BE2C (cell line): ENCODE measurements around the gene TNNT3.

Source experiments
- DNase-seq: peaks from one replicate; pipeline ENCODE4 v3.0.0-alpha.2; 2020
- H3K27me3 ChIP-seq: fragments of 250-450 bp; sonication (Bioruptor Pico); 2 replicates; pipeline ENCODE4 v1.5.1; 2020; ENCODE audit warnings: mild to moderate bottlenecking
- H3K36me3 ChIP-seq: fragments of 250-450 bp; sonication (Bioruptor Pico); 2 replicates; pipeline ENCODE4 v1.5.1; 2020; ENCODE audit warnings: mild to moderate bottlenecking
- H3K4me1 ChIP-seq: fragments of 250-450 bp; sonication (Bioruptor Pico); 2 replicates; pipeline ENCODE4 v1.5.1; 2020
- H3K4me3 ChIP-seq: 2 replicates; pipeline ENCODE4 v1.5.1; 2011; ENCODE audit warnings: low read depth, low read length
- H3K9me3 ChIP-seq: fragments of 250-450 bp; sonication (Bioruptor Pico); 2 replicates; pipeline ENCODE4 v1.5.1; 2020
- CTCF ChIP-seq: IDR thresholded peaks from 2 replicates; pipeline ENCODE4 v1.5.1; 2012; ENCODE audit warnings: mild to moderate bottlenecking, low read depth, low read length

Gene TNNT3

DNA sequence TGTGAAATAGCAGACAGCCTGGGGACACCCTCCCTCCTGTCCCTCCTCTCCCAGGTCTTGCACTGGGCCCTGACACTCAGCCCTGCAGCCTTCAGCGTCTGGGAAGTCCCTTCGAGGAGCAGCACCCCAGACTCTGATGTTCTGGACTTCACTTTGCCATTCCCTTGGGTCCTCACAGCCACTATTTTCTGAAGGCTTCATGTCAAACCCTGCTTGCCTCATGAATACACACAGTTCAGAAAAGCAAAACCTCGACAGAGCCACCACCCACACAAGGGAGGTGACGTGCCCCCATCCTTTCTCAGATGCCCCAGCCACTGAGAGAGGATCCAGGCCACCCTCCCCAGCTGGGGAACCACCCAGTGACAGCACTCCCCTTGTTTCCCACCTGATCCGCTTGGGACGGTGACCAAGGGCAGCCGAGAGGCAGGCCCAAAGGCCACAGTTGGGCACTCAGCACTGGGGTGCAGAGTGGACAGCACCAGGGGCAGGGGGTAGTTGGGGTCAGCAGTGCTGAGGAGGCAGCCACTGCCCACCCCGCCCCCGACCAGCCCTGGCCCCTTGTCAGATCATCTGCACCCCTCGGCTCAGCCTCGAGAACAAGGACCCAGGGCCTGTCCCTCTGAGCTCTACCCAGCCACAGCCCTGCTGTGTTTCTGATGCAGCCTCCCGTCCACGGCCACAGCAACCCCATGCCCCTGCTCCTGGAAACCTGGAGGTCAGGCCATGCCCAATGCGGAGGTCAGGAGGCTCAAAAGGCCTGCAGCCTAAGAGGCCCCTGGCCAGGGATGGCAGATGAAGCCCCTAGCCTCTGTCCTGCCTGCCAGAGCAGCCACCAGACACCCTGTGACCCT, 3.1 kb upstream of the TNNT3 start:
- TF ChIP-seq CTCF: no peak
- H3K4me1 ChIP-seq: no peaks in the 10 kb centered on the region
- no peaks in the 10 kb centered on the region for H3K36me3 ChIP-seq
- no peaks in the 10 kb centered on the region for H3K27me3 ChIP-seq
- H3K4me3 ChIP-seq: no peak overlapping the region
- no peak for DNase-seq
- H3K9me3 ChIP-seq: no peaks in the 10 kb centered on the region

DNA sequence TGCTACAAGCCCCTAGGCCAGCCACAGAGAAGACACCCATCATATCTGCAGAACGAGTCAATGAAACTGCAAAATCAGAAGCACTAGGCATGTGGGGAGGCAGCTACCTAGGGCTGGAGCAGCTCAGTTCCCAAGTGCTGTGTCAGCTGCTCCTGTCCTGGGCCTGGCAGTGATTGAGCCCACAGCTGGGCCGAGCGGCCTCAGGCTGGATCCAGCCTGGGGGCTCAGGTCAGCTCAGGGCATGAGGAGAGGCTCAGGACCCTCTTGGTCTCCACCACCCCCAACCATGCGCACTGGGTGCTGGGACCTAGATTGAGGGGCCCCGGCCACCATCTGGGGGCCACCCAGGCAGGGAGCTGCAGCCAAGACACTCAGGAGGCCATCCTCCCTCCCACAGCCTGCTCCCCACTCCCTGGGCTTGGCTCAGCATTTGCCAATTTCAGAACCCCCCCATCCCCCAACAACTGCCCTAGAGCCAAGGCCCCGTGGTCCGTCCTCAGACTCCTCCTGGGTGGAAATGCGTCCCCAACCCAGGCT, 2.4 kb upstream of the TNNT3 start:
- DNase-seq: no peak
- no peak for TF ChIP-seq CTCF
- H3K4me3 ChIP-seq: no peak overlapping the region

GRCh38 chr11:1917523-1918435, 1.7 kb upstream of the TNNT3 start:
- no peak for DNase-seq

More for the DNA sequence above, 2.4 kb upstream of the TNNT3 start:
- no peaks in the 10 kb centered on the region for H3K36me3 ChIP-seq
- no peaks in the 10 kb centered on the region for H3K4me1 ChIP-seq
- H3K9me3 ChIP-seq: no peaks in the 10 kb centered on the region
- H3K27me3 ChIP-seq: no peaks in the 10 kb centered on the region

DNA sequence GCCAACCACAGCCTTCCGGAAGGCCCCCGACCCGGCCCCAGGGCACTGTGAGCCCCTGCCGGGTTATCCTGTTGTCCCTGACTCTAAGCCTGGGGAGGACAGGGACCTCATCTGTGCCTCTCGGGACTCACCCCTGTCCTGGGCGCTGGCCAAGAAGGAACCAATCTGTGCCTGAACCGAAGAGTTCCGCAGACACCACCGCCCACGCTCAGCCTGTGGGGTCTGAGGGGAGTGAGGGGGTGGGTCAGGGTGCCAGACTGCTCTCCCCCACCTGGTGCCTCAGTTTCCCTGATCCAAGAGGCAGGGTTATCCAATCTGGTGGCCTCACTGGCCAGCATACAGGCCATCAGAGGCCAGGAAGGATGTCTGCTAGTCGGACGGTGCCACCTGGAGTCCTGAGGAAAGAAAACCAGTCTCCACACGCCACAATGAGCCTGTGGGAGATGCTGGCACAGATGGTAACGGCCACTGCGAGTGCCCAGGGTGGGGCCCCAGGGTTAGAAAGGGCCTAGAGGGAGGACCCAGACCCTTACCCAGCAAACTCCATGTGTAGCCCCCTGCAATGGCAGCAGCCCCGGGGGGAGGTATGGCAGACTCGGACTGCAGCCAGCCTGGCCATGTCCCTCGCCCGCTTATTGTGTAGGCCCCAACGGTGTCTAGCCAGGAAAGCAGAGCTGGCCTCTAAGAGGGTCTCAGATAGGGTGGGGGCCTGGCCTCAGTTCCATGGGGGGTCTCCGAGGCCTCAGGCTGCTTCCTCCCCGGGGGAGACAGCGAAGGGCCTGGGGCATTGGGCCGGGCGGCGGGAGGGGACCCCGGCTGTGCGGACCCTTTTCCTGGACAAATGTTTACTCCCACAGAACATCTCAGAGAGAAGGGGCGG, 827 bp upstream of the TNNT3 start:
- Histone ChIP-seq H3K36me3 (no peaks in the 10 kb centered on the region), H3K27me3 (no peaks in the 10 kb centered on the region), H3K9me3 (no peaks in the 10 kb centered on the region), H3K4me1 (no peaks in the 10 kb centered on the region), H3K4me3 (no peak overlapping the region)
- TF ChIP-seq CTCF: no peak
- no peak for DNase-seq

More at GRCh38 chr11:1917523-1918435, 1.7 kb upstream of the TNNT3 start:
- no peaks in the 10 kb centered on the region for H3K27me3 ChIP-seq
- no peak overlapping the region for H3K4me3 ChIP-seq
- H3K9me3 ChIP-seq: no peaks in the 10 kb centered on the region
- H3K4me1 ChIP-seq: no peaks in the 10 kb centered on the region
- TF ChIP-seq CTCF: peak; percentile 21
- no peaks in the 10 kb centered on the region for H3K36me3 ChIP-seq

DNA sequence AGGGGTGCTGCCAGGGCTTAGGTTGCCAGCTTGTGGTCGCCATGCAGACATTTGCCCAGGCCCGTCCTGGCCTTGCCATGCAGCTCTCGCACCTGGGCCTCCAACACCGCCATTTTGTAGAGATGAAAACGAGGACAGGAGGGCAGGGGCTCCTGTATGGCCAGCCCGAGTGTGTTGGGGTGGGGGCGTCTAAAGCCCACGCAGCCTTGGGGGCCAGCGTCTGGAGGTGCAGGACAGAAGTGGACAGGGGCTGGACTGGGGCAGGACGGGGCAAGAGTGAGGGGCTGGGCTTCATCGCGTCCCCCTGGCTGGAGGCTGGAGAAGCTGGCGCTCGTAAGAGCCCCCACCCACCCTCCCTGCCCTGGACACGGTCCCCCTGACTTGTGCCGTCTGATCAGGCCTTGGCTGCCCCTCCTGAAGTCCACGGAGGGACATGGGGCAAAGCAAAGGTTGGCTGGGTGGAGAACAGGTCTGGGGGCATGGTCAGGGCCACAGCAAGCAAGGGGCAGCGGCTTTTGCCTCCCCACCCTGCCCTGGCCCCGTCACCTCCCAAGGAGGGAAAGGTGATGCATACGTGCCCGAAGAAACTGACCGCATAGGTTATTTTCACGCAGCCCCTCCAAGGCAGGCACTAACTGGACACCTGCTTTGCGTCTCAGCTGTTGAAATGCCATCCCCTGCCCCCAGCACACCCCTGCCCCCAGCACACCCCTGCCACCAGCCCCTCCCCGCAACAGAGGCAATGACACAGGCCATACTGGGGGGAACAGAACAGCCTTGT, 815 bp downstream of the TNNT3 start:
- Histone ChIP-seq H3K4me3 (no peak overlapping the region), H3K36me3 (no peaks in the 10 kb centered on the region), H3K4me1 (no peaks in the 10 kb centered on the region), H3K27me3 (no peaks in the 10 kb centered on the region), H3K9me3 (no peaks in the 10 kb centered on the region)
- no peak for DNase-seq
- no peak for TF ChIP-seq CTCF
